Right lobe of liver (tissue), 4 donors: Measurements from ENCODE around the gene ALKBH3.

Experiments
- POLR2A ChIP-seq: fragments of 450-650 bp; IDR thresholded peaks from one replicate; pipeline ENCODE4 v1.6.1; 2017; ENCODE audit warnings: antibody characterized with exemption, mild to moderate bottlenecking
- TF ChIP-seq, protein P1 (sequence below), 4 donors: fragments of 200-600 bp in 3 of 4; fragments of 450-650 bp in 1 of 4; IDR thresholded peaks; one replicate each; pipeline versions ENCODE4 v1.5.1 to v1.8.0; 2016 to 2022; ENCODE audit warnings: antibody characterized with exemption in 4 of 4, mild to moderate bottlenecking in 2 of 4
- donor health status: DM: no; HTN: no; CAD: no.
- donor health status: DM: no; HTN: no; CAD: no.
- donor health status: DM: no; HTN: yes; CAD: no.

DNA sequence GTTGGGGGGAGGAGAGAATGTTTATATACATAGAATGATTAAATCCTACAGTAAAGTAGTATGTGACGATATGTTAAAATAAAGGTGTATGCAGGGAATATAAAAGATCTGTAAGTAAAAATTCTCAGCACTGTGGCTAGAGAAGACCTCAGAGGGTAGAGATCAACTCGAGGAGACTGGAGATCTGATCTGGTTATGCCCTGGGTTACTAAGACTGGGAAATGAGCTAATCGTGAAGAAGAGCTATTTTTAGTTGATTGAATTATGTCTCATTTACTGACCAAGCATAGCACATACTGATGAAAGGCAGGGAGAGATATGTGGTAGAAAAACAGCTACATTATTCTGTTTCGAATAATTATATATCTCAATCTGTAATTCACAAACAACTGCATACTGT, 42.8 kb upstream of the ALKBH3 start:
- TF ChIP-seq, protein P1, sequence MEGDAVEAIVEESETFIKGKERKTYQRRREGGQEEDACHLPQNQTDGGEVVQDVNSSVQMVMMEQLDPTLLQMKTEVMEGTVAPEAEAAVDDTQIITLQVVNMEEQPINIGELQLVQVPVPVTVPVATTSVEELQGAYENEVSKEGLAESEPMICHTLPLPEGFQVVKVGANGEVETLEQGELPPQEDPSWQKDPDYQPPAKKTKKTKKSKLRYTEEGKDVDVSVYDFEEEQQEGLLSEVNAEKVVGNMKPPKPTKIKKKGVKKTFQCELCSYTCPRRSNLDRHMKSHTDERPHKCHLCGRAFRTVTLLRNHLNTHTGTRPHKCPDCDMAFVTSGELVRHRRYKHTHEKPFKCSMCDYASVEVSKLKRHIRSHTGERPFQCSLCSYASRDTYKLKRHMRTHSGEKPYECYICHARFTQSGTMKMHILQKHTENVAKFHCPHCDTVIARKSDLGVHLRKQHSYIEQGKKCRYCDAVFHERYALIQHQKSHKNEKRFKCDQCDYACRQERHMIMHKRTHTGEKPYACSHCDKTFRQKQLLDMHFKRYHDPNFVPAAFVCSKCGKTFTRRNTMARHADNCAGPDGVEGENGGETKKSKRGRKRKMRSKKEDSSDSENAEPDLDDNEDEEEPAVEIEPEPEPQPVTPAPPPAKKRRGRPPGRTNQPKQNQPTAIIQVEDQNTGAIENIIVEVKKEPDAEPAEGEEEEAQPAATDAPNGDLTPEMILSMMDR (IDR thresholded peaks at IDR 0.05): no peak
- TF ChIP-seq POLR2A: no peak
